Adrenal gland (tissue), 5 donors: ENCODE data around the gene TMEM184C.

Experiments
- POLR2A ChIP-seq, 2 donors: fragments of 450-650 bp; IDR thresholded peaks; one replicate each; pipeline ENCODE4 v1.6.1; 2017; ENCODE audit warnings: antibody characterized with exemption in 2 of 2, mild to moderate bottlenecking in 2 of 2, moderate library complexity in 1 of 2
- TF ChIP-seq, protein P1 (sequence below), 6 experiments: fragments of 450-650 bp in 4 of 6; fragments of 200-600 bp in 2 of 6; sonication (generic) in 1 of 6; IDR thresholded peaks; 1 replicate in 5 of 6; 2 replicates in 1 of 6; pipeline versions ENCODE4 v1.5.1 to v1.8.0; 2016 to 2021; ENCODE audit warnings: antibody characterized with exemption in 6 of 6, mild to moderate bottlenecking in 2 of 6, moderate library complexity in 1 of 6
- donor health status: DM: no; HTN: no; CAD: no.

DNA sequence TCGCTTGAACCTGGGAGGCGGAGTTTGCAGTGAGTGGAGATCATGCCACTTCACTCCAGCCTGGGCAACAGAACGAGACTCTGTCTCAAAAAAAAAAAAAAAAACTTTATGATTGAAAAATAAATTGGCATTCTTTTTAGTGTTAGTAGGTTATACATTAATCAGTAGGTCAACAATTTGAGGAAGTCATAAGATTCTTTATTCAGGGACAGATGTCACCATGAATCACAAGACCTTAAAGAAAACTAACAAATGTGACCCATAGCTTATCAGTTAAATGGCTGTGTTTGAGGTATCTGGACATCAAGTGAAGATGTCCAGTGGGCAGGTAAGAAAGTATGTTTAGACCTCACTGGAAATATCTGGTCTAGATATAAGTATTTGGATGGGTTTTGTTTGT is 76.0 kb downstream of the TMEM184C start:
- no peak for TF ChIP-seq POLR2A (IDR thresholded peaks at IDR 0.05)
- TF ChIP-seq, protein P1, sequence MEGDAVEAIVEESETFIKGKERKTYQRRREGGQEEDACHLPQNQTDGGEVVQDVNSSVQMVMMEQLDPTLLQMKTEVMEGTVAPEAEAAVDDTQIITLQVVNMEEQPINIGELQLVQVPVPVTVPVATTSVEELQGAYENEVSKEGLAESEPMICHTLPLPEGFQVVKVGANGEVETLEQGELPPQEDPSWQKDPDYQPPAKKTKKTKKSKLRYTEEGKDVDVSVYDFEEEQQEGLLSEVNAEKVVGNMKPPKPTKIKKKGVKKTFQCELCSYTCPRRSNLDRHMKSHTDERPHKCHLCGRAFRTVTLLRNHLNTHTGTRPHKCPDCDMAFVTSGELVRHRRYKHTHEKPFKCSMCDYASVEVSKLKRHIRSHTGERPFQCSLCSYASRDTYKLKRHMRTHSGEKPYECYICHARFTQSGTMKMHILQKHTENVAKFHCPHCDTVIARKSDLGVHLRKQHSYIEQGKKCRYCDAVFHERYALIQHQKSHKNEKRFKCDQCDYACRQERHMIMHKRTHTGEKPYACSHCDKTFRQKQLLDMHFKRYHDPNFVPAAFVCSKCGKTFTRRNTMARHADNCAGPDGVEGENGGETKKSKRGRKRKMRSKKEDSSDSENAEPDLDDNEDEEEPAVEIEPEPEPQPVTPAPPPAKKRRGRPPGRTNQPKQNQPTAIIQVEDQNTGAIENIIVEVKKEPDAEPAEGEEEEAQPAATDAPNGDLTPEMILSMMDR (IDR thresholded peaks at IDR 0.05): no peak
